GM12801 (cell line): ENCODE measurements around the gene VWA7.

Source experiments
- CTCF ChIP-seq: IDR thresholded peaks from one replicate; pipeline ENCODE4 v1.5.1; 2011; ENCODE audit warnings: control low read depth; ENCODE audit not compliant: insufficient read length; ENCODE audit errors: extremely low read depth

Gene VWA7

GRCh38 chr6:31727717-31728671, 49.1 kb downstream of the VWA7 start:
- no peak for TF ChIP-seq CTCF

GRCh38 chr6:31727034-31727716, 50.0 kb downstream of the VWA7 start:
- TF ChIP-seq CTCF, result no peak

- TF ChIP-seq CTCF, result no peak
These were observed 51.4 kb downstream of the VWA7 start for GRCh38 chr6:31725502-31726350.

GRCh38 chr6:31723980-31724691, 53.0 kb downstream of the VWA7 start:
- TF ChIP-seq CTCF, result no peak

GRCh38 chr6:31723245-31723979, 53.7 kb downstream of the VWA7 start, which contains the start of gene MPIG6B:
TSS of gene MPIG6B (plus strand) at chr6:31723373. CDS start at chr6:31723384, 11 bp downstream.
- TF ChIP-seq CTCF, result no peak

GRCh38 chr6:31722173-31722572, 55.0 kb downstream of the VWA7 start:
- no peak for TF ChIP-seq CTCF
